Right lung (tissue), 10 donors: Measurements from ENCODE around the gene DPCD. TPM values are rescaled to one million over a fixed set of nuclear protein-coding genes. Genes with fewer than 3 reads are reported as not detected.

Experiments used
- DNase-seq, 2 donors: peaks; one replicate each; pipeline ENCODE4 v3.0.0-alpha.2; 2013
- long read RNA-seq, 8 donors: transcript quantifications; one replicate each; lab custom pipeline, GENCODE V29; 2026
- polyA plus RNA-seq, 5 donors: library from polyadenylated mRNA; unstranded; fragments of 120-200 nt; gene quantifications; one replicate each; pipeline versions ENCODE4 v1.2.1 to v1.2.3, GENCODE V29; 2013; ENCODE audit warnings: inconsistent platforms in 1 of 5, low replicate concordance in 1 of 5; ENCODE audit not compliant: insufficient read length in 5 of 5, insufficient read depth in 1 of 5

Gene DPCD
- 10 to 100 TPM; 32.1 to 35.2 (median 34.0) TPM for polyA plus RNA-seq
- long read RNA-seq, donor 1, transcript DPCD-202 (6 exons, 858 nt), result major isoform, 19 of 19 reads
- long read RNA-seq, donor 1, partial matches to known transcripts, result 0 of 19 reads
- long read RNA-seq, donor 1, other reads (novel, unspliced or antisense), result 0 of 19 reads
- long read RNA-seq, donor 2, transcript DPCD-202 (6 exons, 858 nt), result major isoform, 15 of 15 reads
- long read RNA-seq, donor 2, partial matches to known transcripts, result 0 of 15 reads
- long read RNA-seq, donor 2, other reads (novel, unspliced or antisense), result 0 of 15 reads
- long read RNA-seq, donor 3, transcript DPCD-202 (6 exons, 858 nt), result major isoform, 23 of 34 reads
- long read RNA-seq, donor 3, partial matches to known transcripts, result 5 of 34 reads
- long read RNA-seq, donor 3, other reads (novel, unspliced or antisense), result 6 of 34 reads
- long read RNA-seq, donor 4, transcript DPCD-202 (6 exons, 858 nt), result major isoform, 8 of 15 reads
- long read RNA-seq, donor 4, partial matches to known transcripts, result 6 of 15 reads
- long read RNA-seq, donor 4, other reads (novel, unspliced or antisense), result 0 of 15 reads
- long read RNA-seq, donor 5, transcript DPCD-202 (6 exons, 858 nt), result major isoform, 31 of 45 reads
- long read RNA-seq, donor 5, partial matches to known transcripts, result 0 of 45 reads
- long read RNA-seq, donor 5, other reads (novel, unspliced or antisense), result 13 of 45 reads
- long read RNA-seq, donor 6, transcript DPCD-202 (6 exons, 858 nt), result major isoform, 17 of 17 reads
- long read RNA-seq, donor 6, partial matches to known transcripts, result 0 of 17 reads
- long read RNA-seq, donor 6, other reads (novel, unspliced or antisense), result 0 of 17 reads
- long read RNA-seq, donor 7, transcript DPCD-202 (6 exons, 858 nt), result major isoform, 18 of 19 reads
- long read RNA-seq, donor 7, partial matches to known transcripts, result 0 of 19 reads
- long read RNA-seq, donor 7, other reads (novel, unspliced or antisense), result 0 of 19 reads
- long read RNA-seq, donor 8, transcript DPCD-202 (6 exons, 858 nt), result major isoform, 5 of 5 reads
- long read RNA-seq, donor 8, partial matches to known transcripts, result 0 of 5 reads
- long read RNA-seq, donor 8, other reads (novel, unspliced or antisense), result 0 of 5 reads

DNA sequence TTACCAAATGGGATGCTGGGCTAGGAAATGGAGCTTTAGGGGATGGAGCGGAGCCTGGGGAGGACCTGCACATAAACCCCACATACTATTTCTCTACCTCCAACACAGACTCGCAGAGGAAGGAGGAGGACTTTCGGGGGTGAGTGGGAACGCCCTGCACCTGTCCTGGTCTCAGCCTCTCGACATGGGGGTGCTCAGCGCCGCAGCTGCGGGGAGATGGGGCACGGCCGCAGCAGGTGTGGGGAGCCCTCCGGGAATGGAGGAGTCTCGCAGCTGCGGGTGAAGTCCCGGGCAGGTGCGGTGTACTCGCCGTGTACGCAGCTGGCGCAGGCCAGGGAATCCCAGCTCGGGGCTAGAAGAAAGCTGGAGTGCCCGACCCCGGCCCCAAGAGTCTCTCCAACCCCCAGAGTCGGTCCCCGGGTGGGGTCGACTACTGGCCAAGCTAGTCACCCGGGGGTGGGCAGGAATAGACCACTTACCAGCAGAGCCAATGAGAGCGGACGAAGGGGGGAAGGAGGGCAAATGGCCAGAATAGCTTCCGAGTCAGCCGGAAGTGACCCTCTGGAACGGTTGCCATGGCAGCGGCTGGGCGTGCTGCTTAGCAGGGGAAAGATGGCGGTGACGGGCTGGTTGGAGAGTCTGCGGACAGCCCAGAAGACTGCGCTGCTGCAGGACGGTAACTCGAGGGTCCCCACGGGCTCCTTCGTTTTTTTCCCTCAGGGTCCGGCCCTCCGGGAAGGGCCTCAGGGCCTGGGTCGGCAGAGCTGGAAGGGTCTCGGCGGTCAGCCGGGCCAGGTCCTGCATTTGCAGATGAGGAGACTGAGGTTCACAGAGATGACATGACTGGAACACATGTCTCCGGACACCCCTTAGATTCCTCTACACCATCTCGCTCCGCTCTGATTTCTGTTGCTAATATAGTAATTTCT, at the start of gene DPCD, which contains the start of gene POLL:
DPCD (plus strand) TSS at position 597 of the 929 bp plus-strand sequence; CDS start at position 613, 16 bp downstream.
POLL (minus strand) TSS at position 533 of the 929 bp plus-strand sequence. CDS start 897 bp downstream, outside the sequence.
- DNase-seq, result peak; percentile 93 to 96

DNA sequence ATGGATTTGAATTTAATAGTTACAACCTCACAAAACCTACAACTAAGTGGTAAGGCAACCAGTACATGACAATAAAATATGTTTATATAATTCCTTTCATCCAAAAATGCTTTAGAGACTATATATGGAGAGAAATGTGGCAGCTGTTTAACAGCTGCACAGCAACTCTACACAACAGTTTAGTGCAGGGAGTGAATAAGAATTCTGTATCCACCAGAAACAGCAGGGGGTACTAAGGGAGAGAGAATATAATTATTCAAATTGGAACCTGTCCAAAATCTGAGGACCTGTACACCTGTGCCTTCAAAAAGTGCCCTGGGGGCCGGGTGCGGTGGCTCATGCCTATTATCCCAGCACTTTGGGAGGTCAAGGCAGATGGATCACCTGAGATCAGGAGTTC, 49.7 kb upstream of the DPCD start:
- DNase-seq, result no peak

DNA sequence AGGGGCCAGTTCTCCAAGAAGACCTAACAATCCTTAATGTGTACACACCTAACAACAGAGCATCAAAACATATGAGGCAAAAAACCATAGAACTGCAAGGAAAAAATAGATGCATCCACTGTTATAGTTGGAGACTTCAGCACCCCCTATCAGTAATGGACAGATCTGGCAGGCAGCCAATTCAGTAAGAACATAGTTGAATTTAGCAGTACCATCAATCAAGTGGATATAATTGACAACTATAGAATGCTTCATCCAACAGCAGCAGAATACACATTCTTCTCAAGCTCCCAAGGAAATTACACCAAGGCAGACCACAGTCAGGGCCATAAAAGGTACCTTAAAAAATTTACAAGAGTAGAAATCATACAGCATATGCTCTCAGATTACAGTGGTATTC, 42.2 kb upstream of the DPCD start:
- DNase-seq, result no peak

DNA sequence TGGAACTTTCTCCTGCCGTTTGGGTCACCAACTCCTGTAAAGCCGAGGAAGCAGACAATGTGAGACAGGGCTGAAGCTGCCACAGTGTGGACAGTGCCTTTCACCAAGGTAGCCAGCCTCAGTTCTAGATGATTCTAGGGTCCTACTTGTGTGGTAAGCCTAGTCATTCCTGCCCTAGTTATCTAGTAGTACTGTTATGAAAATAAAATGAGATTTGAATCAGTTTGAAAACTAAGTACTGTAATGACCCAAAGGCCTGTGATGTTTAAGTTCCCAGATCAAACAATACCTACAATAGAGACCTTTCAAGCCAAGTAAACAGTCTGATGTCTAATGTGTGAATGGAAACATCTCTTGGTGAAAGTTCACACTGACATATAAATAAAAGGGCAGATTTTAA, 37.2 kb upstream of the DPCD start:
- DNase-seq, result no peak

DNA sequence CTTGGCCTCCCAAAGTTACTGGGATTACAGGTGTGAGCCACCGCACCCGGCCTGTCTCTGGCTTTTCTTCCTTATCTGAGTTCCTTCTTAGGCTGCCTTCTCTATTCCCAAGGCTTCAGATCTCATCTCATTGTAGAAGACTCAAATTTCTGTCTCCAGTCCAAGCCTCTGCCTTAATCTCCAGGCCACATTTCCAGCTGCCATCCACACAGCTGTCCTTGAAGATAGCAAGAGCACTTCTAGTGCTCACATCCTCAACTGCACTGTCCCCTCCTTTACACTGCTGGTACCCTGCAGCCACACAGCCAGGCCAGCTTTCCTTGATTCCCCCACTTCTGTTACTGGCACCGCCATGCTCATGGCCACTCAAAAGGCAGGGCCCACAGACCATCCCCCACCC, 35.7 kb upstream of the DPCD start:
- no peak for DNase-seq

DNA sequence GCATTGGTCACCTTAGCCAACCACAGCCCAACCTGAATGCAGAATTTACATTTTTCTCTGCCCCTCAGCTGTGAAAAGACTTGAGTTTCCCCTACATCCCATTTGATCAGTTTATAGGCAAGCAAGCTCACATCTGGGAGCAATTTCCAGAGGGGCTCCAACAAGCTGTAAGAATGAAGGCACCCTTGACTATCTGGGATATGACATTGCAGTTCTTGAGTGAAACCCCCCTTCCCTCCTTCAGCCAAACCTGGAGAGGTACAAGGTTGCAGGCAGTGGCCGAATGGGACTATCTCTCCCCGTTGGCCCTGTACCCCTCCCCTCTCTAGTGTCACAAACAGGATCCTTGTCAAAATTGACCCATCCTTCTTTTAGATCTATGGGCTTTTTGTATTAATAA, 30.6 kb upstream of the DPCD start:
- DNase-seq, result no peak

DNA sequence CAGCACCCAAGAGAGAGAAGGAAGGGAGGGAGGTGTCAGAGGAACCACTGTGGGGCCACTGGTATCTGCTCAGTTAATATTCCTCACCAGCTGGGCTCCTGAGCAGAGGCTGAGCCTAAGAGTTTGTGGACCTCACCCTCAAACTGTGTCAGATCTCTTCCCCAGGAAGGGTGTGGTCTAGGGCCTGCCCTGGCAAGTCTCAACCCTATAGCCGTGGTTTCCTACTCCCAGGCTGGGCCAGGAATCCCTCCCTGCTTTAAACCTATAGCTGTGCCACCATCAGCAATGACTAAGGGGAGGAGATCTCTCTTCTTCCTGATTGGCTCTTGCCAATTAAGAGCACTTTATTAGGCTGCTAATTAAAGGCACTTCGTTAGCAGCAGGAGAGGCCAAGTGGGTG, 29.9 kb upstream of the DPCD start:
- no peak for DNase-seq

DNA sequence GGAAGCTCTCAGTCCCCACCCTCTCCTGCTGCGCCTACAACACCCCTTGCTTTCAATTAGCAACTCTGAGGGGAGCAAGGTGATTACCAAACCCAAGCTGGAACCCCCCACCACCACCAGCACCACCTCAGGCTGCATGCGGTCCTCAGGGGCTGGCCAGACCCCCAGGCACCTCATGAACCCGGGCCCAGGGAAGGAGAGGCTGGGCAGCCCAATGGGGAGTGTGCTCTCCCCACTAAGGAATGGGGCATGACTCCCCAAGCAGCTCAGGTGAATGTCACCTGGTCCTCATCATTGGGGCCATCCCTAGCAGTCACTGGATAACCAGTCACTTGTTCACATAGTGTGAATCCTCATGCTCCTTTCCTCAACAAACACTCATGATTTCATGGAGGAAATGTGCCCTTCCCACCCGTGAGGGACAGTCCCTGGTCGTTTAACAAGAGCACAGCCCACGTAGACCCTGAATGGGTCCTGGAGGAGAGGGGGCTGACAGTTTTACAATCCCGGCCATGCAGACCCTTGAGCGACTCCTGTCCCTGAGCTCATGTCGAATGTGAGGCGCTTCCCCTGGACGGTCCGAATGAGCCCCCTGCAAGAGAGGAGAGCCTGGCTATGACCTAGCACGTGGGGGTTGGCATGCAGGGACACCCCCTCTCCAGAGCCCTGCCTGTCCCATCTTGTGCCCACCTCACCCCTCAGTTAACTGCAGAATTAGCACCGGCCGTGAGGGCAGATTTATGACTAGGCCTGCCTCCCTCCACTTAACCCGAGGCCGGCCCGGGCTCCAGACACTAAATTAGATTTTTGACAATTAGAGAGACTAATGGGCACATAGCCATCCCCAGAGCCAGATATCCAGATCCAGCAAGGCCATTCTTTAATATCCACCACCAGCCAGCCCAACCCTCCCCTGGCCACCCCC, 29.2 kb upstream of the DPCD start:
- no peak for DNase-seq

DNA sequence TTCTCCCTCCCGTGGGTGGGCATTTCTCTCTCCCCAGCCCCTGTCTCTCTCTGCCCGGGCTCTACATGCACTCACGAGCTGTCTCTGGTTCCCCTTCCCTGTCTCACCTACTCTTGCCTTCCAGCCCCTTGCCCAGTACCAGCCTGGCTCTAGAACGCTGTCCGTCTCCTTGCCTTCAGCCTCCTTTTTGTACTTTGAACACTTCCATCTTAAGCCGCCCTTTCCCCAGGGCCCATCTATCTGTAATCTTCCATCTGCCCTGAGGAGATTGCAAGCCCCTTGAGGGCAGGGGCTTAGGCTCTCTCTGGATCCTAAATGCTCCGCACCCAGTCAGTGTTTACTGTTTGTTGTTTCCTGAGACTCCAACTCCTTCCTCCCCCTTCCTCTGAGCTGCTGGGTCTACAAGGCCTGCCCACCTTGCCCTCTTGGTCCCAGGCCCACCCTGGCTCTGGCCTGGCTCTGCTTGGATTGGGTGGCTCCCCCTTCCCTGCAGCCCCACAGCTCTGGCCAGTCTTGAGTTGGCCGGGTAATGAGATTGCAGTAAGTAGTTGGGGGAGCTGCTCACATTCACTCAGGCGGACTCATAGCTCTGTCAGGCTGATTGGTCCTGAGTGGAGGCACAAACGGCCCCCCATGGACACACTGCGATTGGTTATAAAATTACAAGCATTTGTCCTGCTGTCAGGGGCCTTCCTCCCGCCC, 28.4 kb upstream of the DPCD start:
- no peak for DNase-seq

DNA sequence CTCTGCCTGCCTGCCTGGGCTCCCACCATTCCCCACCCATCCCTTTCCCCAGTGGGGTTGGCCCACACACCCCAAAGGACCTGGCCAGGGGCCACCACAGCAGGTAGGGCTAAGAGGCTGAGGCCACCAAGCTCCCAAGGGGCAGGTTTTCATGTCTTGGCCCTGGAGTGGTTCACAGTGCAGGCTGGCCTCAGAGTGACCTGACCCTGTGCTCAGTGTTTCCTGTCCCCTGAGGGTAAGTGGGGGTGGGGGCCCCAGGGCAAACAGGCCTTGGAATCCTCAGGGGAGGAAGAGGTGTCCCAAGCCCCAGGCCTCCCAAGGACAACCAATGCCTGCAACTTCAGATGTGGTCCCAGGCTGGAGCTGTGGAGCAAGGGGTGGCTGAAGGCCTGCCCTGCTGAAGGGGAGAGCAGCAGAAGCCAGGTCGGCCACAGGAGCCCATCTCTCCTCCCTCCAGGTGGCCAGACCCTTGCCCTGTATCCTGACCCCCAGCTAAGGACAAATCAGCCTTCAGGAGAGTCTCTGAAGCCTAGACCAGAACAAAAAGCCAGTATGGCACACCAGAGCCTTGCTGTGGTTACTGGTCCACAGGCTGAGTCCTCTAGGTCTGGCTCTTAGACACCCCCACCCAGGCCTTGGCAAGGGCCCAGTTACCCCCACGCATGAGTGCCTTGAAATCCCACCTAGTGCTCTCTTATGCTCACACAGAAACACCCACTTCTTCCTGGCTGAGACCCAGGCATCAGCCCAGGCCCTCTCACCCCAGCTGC, 27.6 kb upstream of the DPCD start:
- DNase-seq, result no peak

DNA sequence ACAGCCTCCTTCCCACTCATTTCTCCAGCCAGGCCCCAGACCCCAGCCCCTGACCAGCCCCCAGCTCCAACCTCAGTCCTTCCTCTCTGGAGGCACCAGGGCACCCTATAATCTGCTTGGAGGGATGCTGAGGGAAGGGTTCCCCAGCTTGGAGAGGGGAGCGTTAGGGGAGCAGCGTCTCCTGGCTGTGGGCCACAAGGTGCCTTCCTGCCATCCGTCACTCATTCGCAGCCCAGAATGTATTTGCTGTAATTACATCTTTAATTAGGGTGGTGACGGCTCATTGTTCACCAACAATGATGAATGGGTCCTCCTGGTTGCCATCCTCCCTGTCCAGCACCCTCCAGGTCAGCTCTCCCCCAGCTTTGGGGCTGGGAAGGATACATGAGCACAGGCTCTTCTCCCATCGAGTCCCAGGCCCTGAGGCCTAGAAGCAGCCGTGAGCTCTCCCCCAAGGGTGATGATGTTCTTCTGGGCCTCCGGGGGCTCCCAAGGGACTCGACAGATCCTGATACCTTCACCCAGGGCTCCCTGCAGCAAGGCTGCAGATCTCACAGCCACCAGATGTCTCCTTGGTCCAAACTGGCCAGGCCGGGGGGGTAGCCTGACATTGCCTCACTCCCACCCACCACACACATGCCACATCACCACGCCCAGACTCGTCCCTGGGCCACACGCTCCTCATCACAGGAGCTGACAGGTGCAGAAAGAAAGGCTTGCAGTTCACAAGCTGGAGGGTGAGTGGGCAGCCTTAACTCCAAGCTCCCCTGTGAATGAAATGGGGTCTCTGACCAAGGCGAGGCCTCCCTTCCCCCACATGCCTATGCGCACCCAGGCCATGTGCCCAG, 26.8 kb upstream of the DPCD start:
- DNase-seq, result no peak

DNA sequence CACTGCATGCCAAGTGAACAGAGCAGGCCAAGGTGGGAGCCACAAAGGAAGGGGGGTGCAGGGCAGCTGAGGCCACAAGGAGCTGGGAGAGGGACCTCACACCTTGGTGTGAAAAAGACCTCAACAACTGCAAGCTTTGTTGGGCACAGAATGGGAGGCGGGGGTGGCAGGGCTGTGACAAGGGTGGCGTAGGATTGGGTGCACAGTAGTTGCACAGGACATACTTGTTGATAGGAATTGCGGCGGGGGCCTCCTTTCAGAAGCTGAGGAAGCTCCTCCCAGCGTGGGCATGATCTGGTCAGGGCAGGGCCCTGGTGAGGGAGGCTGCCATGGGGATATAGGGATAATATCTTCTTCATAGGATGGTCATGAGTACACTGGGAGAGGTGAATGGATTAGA, 25.9 kb upstream of the DPCD start:
- DNase-seq, result no peak

DNA sequence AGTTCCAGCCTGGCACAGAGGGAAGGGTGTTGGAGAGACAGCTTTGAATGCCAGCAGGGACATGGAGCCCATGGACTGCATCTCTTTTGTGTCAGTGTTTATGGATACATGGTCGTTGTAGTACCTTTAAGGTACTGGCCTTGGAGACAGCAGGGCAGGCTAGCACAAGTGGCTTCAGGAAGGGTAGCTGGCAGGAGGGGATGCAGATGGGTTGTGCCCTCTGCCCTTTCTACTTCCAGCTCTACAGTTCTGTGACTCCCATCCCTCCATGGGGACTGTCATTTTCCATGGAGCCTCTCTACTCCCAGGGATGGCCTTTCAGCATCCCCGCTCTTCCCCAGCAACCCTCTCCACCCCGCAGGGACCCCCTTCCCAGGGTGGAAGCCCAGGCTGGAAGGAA, 25.1 kb upstream of the DPCD start:
- DNase-seq, result no peak

DNA sequence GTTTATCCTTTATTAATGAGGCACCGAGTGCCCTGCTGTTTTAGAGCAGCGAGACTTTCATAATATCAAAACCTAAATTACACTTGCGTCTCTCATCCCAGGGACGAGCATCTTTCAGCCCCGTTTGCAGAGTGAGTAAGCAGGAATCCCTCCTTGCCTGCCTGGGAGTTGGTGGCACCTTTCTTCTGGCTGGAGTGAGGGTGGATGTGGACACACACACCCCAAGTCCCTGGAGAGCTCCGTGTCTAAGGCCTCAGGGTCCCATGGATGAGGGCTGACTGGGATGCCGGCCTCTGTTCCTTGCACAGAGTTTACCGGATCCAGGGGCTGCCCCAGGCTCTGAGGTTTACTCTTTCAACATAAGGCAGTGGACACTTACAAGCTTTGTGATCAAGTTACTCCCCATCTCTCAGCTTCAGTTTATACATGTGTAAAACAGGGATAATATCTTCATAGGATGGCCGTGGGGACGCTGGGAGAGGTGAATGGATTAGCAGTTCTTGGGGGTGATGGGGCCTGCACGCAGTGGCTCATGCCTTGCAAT, 24.6 kb upstream of the DPCD start:
- DNase-seq, result no peak

DNA sequence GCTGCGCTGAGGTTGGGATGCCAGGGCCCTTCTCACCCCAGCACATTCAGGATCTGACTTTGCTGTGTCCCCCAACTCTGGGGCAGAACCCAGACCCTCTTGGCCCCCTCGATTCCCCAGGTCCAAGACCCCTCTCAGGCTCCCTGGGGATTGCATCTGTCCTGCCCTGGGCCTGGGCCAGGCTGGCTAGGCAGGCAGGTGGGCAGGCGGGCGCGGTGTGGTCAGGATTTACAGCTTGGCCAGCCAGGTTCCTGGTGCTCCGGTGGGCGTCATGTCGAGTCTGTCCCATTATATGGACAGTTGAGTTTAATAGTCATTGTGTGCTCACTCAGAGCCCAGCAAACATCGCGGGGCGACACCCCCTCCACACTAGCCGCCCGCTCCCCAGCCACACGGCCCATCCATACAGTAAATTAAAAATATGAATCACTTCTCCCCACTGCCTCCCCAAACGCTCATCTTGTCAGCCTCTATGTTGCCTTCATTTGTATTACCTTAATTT, 23.6 kb upstream of the DPCD start:
- DNase-seq, result no peak

DNA sequence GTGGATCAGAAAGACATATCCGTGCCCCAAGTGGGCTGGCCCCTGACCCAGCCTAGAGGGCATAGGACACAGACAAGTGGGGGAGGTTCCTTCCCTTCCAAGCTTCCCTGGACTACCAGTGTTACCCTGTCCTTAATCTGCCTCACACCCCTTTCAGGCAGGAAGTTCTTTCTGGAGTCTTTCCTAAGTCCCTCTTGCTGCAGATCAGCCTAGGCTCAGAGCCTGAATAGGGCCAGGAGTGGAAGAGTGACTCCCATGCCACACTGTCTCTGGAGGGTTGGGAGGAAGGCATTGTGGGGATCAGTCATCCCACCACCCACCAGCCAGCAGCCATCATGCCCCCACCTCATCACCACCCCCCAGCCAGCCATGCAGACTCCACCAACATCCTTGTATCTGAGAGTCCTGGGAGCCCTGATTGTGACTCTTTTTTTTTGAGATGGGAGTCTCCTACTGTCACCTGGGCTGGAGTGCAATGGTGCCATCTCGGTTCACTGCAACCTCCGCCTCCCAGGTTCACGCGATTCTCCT, 22.7 kb upstream of the DPCD start:
- no peak for DNase-seq

DNA sequence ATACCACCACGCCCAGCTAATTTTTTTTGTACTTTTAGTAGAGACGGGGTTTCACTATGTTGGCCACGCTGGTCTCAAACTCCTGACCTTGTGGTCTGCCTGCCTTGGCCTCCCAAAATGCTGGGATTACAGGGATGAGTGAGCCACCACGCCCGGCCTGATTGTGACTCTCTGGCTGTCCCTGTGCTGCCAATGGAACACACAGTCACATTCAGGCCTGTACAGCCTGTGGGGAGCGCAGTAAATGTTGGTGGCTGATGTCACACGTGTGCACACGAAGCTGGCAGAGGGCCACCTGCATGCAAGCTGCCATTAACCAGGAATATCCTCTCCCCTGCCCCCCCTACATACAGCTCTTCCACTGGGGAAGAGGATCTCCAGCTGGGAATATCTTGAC, 22.2 kb upstream of the DPCD start:
- no peak for DNase-seq
